IPS-15b (cell line): ENCODE data around the gene NUP214.
"Not testable (repeated sequence)": the region's sequence is repeated elsewhere in the genome, so short reads cannot be mapped to it uniquely, and the experiment has no call there.

Experiments
- H3K27me3 ChIP-seq: one replicate; pipeline ENCODE4 v1.6.1; 2013; ENCODE audit warnings: low read length; ENCODE audit not compliant: control insufficient read depth, insufficient read depth
- H3K36me3 ChIP-seq: one replicate; pipeline ENCODE4 v1.6.1; 2013; ENCODE audit warnings: low read length; ENCODE audit not compliant: control insufficient read depth, insufficient read depth
- H3K4me1 ChIP-seq: one replicate; pipeline ENCODE4 v1.6.1; 2013; ENCODE audit warnings: mild to moderate bottlenecking, low read length; ENCODE audit not compliant: control insufficient read depth, insufficient read depth
- H3K4me3 ChIP-seq: one replicate; pipeline ENCODE4 v1.5.1; 2013; ENCODE audit warnings: low read depth, low read length
- H3K9ac ChIP-seq: one replicate; pipeline ENCODE4 v1.6.1; 2013; ENCODE audit warnings: low read depth, mild to moderate bottlenecking, low read length
- H3K9me3 ChIP-seq: one replicate; pipeline ENCODE4 v1.6.1; 2013; ENCODE audit warnings: mild to moderate bottlenecking, low read length; ENCODE audit not compliant: control insufficient read depth, insufficient read depth

NUP214 gene

DNA sequence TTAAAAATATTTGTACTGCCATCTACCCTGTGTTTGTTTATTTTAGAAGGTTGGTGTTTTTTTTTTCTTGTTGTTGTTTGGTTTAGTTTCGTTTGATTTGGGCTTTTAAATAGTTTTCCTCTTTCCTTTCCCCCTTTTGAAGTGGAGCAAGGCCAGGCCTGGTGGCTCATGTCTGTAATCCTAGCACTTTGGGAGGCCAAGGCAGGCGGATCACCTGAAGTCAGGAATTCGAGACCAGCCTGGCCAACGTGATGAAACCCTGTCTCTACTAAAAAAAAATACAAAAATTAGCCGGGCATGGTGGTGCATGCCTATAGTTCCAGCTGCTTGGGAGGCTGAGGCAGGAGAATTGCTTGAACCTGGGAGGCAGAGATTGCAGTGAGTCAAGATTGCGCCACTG, 65.6 kb downstream of the NUP214 start:
- not testable (repeated sequence) for H3K9ac ChIP-seq, H3K9me3 ChIP-seq, H3K4me1 ChIP-seq, H3K4me3 ChIP-seq, H3K36me3 ChIP-seq, H3K27me3 ChIP-seq

DNA sequence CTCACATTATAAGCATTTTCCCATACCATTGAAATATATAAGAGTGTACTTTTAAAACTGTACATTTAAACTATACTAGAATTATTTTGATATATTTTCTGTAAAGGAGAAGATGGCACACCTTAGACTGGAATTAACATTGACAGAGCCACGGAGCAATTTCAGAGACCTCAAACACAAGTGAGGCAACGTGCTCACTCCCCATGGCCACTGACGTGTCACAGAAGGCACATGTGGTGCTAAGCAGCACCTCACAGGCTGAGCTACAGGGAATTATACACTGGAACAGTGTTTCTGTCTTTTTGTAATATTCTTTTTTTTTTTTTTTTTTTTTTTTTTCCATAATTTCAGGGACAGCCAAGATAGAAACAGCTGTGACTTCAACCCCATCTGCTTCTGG, 66.5 kb downstream of the NUP214 start:
- no peaks in the 10 kb centered on the region for H3K9me3 ChIP-seq
- no peaks in the 10 kb centered on the region for H3K27me3 ChIP-seq
- no peak overlapping the region for H3K4me3 ChIP-seq
- no peak overlapping the region for H3K9ac ChIP-seq
- H3K36me3 ChIP-seq = peaks cover 9% of the 10 kb centered on the region
- H3K4me1 ChIP-seq = no peaks in the 10 kb centered on the region

DNA sequence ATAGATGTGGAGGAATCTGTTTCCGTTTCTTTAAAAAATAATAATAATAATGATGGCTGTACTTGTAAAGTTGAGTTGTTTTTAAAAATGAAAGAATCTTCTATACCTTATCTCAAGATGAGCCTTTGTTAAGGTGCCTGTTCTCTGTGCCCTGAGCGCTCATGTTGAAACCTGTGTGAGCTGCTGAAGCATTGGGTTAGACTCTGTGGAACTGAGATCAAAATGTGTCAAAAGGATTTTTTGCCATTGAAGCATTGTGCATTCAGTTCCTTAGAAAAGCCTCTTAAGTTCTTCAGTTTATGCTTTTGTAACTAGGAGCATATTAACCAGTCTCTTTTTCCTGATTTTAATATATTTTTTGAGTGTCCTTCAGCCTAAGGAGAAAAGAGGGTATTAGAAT, 67.7 kb downstream of the NUP214 start:
- Histone ChIP-seq H3K4me1 (no peaks in the 10 kb centered on the region), H3K27me3 (no peaks in the 10 kb centered on the region), H3K9me3 (no peaks in the 10 kb centered on the region), H3K36me3 (peaks cover 21% of the 10 kb centered on the region), H3K4me3 (no peak overlapping the region), H3K9ac (no peak overlapping the region)

DNA sequence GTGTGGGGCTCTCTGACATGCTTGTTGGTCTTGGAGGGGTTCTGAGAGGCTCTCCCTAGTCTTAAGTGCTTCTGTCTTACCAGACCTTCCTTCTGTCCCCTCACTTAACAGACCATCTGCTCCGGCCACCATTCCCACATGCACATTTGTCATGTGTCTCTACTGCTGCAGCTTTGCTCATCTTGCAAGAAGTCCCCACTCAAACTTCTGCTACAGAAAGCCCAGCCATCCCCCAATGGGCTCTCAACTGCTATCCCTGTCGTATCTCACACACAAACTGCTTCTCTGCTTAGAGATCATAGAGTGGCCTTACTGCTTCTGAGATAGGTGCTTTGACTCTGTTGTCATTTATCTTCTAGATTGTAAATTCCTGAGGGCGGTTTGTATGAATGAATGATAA, 69.4 kb downstream of the NUP214 start:
- H3K27me3 ChIP-seq = no peaks in the 10 kb centered on the region
- peaks cover 25% of the 10 kb centered on the region for H3K36me3 ChIP-seq
- no peak overlapping the region for H3K9ac ChIP-seq
- H3K4me3 ChIP-seq = no peak overlapping the region
- H3K4me1 ChIP-seq = no peaks in the 10 kb centered on the region
- H3K9me3 ChIP-seq = no peaks in the 10 kb centered on the region

DNA sequence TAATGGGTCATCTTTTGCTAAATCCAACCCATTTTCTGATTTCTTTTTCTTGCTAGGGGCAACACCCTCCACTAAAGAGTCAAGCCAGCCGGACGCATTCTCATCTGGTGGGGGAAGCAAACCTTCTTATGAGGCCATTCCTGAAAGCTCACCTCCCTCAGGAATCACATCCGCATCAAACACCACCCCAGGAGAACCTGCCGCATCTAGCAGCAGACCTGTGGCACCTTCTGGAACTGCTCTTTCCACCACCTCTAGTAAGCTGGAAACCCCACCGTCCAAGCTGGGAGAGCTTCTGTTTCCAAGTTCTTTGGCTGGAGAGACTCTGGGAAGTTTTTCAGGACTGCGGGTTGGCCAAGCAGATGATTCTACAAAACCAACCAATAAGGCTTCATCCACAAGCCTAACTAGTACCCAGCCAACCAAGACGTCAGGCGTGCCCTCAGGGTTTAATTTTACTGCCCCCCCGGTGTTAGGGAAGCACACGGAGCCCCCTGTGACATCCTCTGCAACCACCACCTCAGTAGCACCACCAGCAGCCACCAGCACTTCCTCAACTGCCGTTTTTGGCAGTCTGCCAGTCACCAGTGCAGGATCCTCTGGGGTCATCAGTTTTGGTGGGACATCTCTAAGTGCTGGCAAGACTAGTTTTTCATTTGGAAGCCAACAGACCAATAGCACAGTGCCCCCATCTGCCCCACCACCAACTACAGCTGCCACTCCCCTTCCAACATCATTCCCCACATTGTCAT, 72.0 kb downstream of the NUP214 start:
- Histone ChIP-seq H3K4me3 (no peak overlapping the region), H3K36me3 (peaks cover 32% of the 10 kb centered on the region)

DNA sequence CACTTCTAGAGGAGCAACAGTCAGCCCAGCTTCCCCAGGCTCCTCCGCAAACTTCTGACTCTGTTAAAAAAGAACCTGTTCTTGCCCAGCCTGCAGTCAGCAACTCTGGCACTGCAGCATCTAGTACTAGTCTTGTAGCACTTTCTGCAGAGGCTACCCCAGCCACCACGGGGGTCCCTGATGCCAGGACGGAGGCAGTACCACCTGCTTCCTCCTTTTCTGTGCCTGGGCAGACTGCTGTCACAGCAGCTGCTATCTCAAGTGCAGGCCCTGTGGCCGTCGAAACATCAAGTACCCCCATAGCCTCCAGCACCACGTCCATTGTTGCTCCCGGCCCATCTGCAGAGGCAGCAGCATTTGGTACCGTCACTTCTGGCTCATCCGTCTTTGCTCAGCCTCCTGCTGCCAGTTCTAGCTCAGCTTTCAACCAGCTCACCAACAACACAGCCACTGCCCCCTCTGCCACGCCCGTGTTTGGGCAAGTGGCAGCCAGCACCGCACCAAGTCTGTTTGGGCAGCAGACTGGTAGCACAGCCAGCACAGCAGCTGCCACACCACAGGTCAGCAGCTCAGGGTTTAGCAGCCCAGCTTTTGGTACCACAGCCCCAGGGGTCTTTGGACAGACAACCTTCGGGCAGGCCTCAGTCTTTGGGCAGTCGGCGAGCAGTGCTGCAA, 72.8 kb downstream of the NUP214 start:
- Histone ChIP-seq H3K9me3 (no peaks in the 10 kb centered on the region), H3K4me1 (no peaks in the 10 kb centered on the region), H3K36me3 (peaks cover 32% of the 10 kb centered on the region), H3K27me3 (no peaks in the 10 kb centered on the region), H3K4me3 (no peak overlapping the region), H3K9ac (no peak overlapping the region)

More for the DNA sequence above, 72.0 kb downstream of the NUP214 start:
- H3K9ac ChIP-seq = no peak overlapping the region
- no peaks in the 10 kb centered on the region for H3K27me3 ChIP-seq
- no peaks in the 10 kb centered on the region for H3K4me1 ChIP-seq
- H3K9me3 ChIP-seq = no peaks in the 10 kb centered on the region

DNA sequence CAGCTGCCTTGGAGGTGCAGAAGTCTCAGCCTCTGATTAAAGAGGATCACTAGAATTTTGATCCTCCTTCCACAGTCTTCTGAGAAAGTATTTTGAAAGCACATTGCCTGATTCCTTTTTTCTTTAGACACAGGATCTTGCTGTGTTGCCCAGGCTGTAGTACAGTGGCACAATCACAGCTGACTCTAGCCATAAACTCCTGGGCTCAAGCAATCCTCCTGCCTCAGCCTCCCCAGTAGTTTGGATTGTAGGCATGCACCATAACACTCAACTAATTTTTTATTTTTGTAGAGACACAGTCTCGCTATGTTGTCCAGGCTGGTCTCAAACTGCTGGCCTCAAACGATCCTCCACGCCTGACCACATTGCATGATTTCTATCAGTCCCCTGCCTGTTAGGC, 76.5 kb downstream of the NUP214 start:
- Histone ChIP-seq H3K4me1 (peaks cover 6% of the 10 kb centered on the region), H3K36me3 (peaks cover 35% of the 10 kb centered on the region), H3K9me3 (no peaks in the 10 kb centered on the region), H3K4me3 (no peak overlapping the region), H3K9ac (no peak overlapping the region), H3K27me3 (no peaks in the 10 kb centered on the region)

DNA sequence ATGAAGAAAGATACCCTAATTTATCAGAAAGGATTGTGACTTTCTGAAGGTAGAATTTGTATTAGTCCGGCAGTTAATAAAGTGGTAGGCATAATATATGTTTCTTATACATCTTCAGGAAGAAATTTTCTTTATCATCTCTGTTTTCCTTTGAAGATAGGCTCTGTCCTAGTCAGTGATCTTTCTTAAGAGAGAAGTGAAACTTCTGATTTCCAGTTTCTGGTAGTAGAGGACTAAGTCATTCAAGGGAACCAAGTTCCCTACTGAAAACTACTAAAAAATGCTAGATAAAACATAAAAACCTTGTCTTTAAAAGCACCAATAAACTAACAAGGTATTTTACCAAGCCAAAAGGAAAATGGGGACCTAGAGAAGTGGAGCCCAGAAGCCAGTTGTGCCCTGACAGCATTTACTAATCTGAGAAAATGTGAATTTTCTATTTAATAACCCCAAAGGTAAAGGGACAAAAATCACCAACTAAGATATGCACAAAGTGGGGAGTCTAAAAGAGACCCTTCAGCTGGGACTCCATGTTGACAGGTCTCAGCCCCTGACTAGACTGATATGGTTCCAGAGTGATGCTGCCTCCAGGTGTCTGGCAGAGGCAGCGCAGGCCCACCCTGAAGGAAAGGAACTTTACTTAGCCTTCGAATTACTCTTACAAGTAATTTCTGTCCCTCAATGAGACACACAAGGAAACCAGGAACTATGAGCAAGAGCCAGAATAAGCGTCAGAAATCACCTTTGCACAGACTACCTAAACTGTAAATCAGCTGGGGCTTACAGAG, 78.2 kb downstream of the NUP214 start:
- no peaks in the 10 kb centered on the region for H3K9me3 ChIP-seq
- H3K4me1 ChIP-seq = peaks cover 6% of the 10 kb centered on the region
- H3K36me3 ChIP-seq = peaks cover 18% of the 10 kb centered on the region
- H3K4me3 ChIP-seq = no peak overlapping the region
- no peak overlapping the region for H3K9ac ChIP-seq
- no peaks in the 10 kb centered on the region for H3K27me3 ChIP-seq

DNA sequence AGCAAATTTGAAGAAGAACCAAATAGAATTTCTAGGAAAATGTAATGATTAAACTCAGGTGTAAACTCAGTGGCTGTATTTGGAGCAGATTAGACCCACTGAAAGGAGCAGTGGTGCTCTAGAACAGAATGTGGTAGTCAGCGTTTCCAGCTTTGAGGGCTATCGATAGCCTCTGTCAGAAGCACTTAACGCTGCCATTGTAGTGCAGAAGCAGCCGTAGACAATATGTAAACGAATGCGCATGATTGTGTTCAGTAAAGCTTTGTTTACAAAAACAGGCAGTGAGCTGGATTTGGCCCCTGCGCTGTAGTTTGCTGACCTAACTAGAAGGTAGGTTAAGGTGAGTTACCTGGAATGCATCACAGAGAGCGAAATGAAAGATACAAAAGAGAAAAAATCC, 78.9 kb downstream of the NUP214 start:
- peaks cover 6% of the 10 kb centered on the region for H3K4me1 ChIP-seq
- H3K9ac ChIP-seq = no peak overlapping the region
- H3K4me3 ChIP-seq = no peak overlapping the region
- no peaks in the 10 kb centered on the region for H3K9me3 ChIP-seq
- H3K27me3 ChIP-seq = no peaks in the 10 kb centered on the region
- H3K36me3 ChIP-seq = peaks cover 16% of the 10 kb centered on the region

DNA sequence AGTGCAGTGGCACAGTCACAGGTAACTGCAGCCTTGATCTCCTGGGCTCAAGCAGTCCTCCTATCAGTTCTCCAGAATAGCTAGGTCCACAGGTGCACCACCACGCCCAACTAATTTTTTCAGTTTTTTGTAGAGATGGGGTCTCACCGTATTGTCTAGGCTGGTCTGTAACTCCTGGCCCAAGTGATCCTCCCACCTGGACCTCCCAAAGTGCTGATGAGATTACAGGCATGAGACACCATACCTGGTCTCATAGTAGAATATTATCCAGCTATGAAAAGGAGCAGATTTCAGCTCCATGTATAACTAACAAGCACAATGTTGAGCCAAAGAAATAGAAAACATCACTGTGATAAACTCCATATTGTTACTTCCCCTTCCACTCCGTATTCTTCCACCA, 81.1 kb downstream of the NUP214 start:
- Histone ChIP-seq H3K36me3 (peaks cover 16% of the 10 kb centered on the region), H3K27me3 (no peaks in the 10 kb centered on the region)

DNA sequence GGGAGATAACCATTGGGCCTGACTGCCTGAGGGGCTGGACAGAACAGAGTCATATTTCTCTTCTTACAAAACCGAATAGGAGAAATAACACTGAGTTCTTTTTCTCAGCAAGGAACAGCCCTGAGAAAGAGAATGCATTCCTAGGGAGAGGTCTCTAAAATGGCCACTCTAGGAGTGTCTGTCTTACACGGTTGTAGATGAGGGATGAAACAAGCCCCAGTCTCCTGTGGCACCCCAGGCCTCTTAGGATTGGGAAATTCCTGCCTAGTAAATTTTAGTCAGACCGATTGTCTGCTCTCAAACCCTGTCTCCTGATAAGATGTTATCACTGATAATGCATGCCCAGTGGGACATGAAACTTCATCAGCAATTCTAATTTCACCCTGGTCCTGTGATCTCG, 86.5 kb downstream of the NUP214 start:
- not testable (repeated sequence) for H3K4me1 ChIP-seq, H3K4me3 ChIP-seq, H3K9ac ChIP-seq, H3K27me3 ChIP-seq, H3K36me3 ChIP-seq, H3K9me3 ChIP-seq

More for the DNA sequence above, 81.1 kb downstream of the NUP214 start:
- Histone ChIP-seq H3K4me3 (no peak overlapping the region), H3K4me1 (peaks cover 6% of the 10 kb centered on the region), H3K9ac (no peak overlapping the region), H3K9me3 (no peaks in the 10 kb centered on the region)
